DOHH2 (cell line): ENCODE results near the gene RAET1E.

ENCODE experiments used
- H3F3A ChIP-seq: fragments of 200-600 bp; sonication (generic), shearing (Covaris generic); 2 replicates; pipeline ENCODE4 v1.6.0; 2016; ENCODE audit warnings: antibody characterized with exemption, mild to moderate bottlenecking; ENCODE audit not compliant: control insufficient read depth, insufficient read depth
- H3K27ac ChIP-seq: fragments of 200-600 bp; sonication (generic); 2 replicates; pipeline ENCODE4 v1.5.1; 2014; ENCODE audit warnings: low read depth, mild to moderate bottlenecking, low read length, moderate library complexity
- H3K27me3 ChIP-seq: fragments of 200-600 bp; sonication (generic); 2 replicates; pipeline ENCODE4 v1.6.1; 2014; ENCODE audit warnings: mild to moderate bottlenecking, low read length, mixed read lengths; ENCODE audit not compliant: control insufficient read depth
- H3K36me3 ChIP-seq: fragments of 200-600 bp; sonication (generic); 2 replicates; pipeline ENCODE4 v1.6.1; 2014; ENCODE audit warnings: mild to moderate bottlenecking, low read length, moderate library complexity, mixed read lengths; ENCODE audit not compliant: control insufficient read depth
- H3K4me1 ChIP-seq: fragments of 200-600 bp; sonication (generic); 2 replicates; pipeline ENCODE4 v1.6.1; 2014; ENCODE audit warnings: mild to moderate bottlenecking, low read length, mixed read lengths; ENCODE audit not compliant: control insufficient read depth
- H3K4me2 ChIP-seq: fragments of 200-600 bp; sonication (generic); 2 replicates; pipeline ENCODE4 v1.6.0; 2014; ENCODE audit warnings: mild to moderate bottlenecking, low read length, moderate library complexity
- H3K4me3 ChIP-seq: fragments of 200-600 bp; sonication (generic); 2 replicates; pipeline ENCODE4 v1.5.1; 2014; ENCODE audit warnings: mild to moderate bottlenecking, low read length, mixed read lengths
- H3K79me2 ChIP-seq: fragments of 200-600 bp; sonication (generic); 2 replicates; pipeline ENCODE4 v1.6.1; 2014; ENCODE audit warnings: mild to moderate bottlenecking, low read length, mixed read lengths; ENCODE audit not compliant: control insufficient read depth
- H3K9me2 ChIP-seq: fragments of 200-600 bp; sonication (generic); replicated peaks from 2 replicates; pipeline ENCODE4 v1.6.1; 2014; ENCODE audit warnings: mild to moderate bottlenecking, low read length, mixed read lengths; ENCODE audit not compliant: control insufficient read depth
- H3K9me3 ChIP-seq: fragments of 200-600 bp; sonication (generic); 2 replicates; pipeline ENCODE4 v1.6.1; 2014; ENCODE audit warnings: antibody characterized with exemption, low read length, mixed read lengths; ENCODE audit not compliant: control insufficient read depth, insufficient read depth
- H4K20me1 ChIP-seq: fragments of 200-600 bp; sonication (generic); 2 replicates; pipeline ENCODE4 v1.6.0; 2014; ENCODE audit warnings: low read depth, mild to moderate bottlenecking, antibody characterized with exemption, low read length, moderate library complexity; ENCODE audit not compliant: control insufficient read depth, insufficient read depth
- EZH2phosphoT487 ChIP-seq: fragments of 200-600 bp; sonication (generic); IDR thresholded peaks from 2 replicates; pipeline ENCODE4 v1.6.1; 2017; ENCODE audit warnings: borderline replicate concordance, mild to moderate bottlenecking, antibody characterized with exemption, low read length, moderate library complexity, mixed read lengths
- TF ChIP-seq, protein P1 (sequence below): fragments of 200-600 bp; sonication (generic); IDR thresholded peaks from one replicate; pipeline ENCODE4 v1.5.1; 2014; ENCODE audit warnings: antibody characterized with exemption, mild to moderate bottlenecking, low read depth, low read length; ENCODE audit not compliant: poor library complexity, severe bottlenecking

The RAET1E gene

DNA sequence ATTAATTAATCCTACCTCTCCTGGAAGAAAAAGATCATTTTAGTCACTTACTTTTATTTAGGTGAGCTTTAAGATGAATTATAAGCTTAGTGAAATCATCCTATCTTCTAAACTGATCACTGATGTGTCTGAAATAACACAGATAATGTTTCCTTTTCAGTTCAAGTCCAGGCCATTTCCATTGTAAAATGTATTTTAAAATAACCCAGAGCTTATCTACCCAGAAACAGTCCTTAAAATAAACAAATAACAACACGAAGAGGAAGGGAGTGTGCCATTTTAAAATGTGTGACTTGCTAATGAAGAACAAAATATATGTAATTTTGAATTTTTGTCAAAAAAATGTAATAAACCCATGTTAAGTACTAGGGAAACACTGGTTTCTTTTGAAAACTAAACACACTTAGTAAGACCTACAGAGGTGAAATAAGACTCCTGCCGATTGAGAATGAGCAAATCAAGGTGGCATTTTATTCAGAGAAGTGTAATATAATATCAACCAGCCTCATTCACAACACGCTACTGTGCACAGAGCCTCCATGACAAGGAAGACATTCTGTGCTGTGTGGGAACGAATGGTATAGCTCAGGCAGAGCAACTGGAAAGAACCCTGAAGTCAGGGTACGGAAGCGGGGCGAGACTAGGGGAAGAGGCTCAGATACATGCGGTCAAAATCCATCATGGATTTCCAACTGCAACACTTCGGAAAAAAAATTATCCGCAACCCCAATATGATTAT lies 41.5 kb downstream of the RAET1E start:
- Histone ChIP-seq H3K27me3 (peaks cover 7% of the 10 kb centered on the region), H3K4me2 (no peak overlapping the region), H3K4me3 (no peak overlapping the region), H3K36me3 (no peaks in the 10 kb centered on the region), H3F3A (no peaks in the 10 kb centered on the region), H4K20me1 (no peaks in the 10 kb centered on the region; the same call in 1 of the 2 replicates), H3K4me1 (peaks cover 16% of the 10 kb centered on the region), H3K9me3 (no peaks in the 10 kb centered on the region), H3K27ac (no peak overlapping the region), H3K9me2 (no peaks in the 10 kb centered on the region), H3K79me2 (no peaks in the 10 kb centered on the region)
- TF ChIP-seq EZH2phosphoT487 = no peak
- TF ChIP-seq, protein P1, sequence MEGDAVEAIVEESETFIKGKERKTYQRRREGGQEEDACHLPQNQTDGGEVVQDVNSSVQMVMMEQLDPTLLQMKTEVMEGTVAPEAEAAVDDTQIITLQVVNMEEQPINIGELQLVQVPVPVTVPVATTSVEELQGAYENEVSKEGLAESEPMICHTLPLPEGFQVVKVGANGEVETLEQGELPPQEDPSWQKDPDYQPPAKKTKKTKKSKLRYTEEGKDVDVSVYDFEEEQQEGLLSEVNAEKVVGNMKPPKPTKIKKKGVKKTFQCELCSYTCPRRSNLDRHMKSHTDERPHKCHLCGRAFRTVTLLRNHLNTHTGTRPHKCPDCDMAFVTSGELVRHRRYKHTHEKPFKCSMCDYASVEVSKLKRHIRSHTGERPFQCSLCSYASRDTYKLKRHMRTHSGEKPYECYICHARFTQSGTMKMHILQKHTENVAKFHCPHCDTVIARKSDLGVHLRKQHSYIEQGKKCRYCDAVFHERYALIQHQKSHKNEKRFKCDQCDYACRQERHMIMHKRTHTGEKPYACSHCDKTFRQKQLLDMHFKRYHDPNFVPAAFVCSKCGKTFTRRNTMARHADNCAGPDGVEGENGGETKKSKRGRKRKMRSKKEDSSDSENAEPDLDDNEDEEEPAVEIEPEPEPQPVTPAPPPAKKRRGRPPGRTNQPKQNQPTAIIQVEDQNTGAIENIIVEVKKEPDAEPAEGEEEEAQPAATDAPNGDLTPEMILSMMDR = no peak

DNA sequence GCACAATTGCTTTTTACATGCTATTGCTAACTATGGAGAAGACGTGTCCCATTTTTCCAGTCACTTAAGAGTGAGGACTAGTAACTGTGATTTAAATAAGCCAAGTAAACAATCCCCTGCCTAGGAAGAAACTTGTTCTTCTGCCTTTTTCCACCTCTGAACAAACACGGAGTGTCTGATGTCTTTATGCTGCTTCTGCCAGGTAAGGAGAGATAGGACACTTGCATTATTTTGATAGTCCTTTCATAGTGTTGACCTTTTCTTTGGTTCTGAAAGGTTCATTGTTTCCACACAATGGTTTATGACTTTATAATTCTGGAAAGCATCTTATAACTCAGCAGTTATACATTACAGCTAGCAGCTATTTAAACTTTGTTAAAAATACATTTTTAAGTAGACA lies 42.2 kb downstream of the RAET1E start:
- Histone ChIP-seq H3K36me3 (no peaks in the 10 kb centered on the region), H3K4me2 (no peak overlapping the region), H3K9me2 (no peaks in the 10 kb centered on the region), H3K4me3 (no peak overlapping the region), H3F3A (no peaks in the 10 kb centered on the region), H3K27ac (no peak overlapping the region), H4K20me1 (no peaks in the 10 kb centered on the region), H3K79me2 (no peaks in the 10 kb centered on the region), H3K27me3 (peaks cover 2% of the 10 kb centered on the region; the same call in 1 of the 2 replicates), H3K4me1 (peaks cover 17% of the 10 kb centered on the region), H3K9me3 (no peaks in the 10 kb centered on the region)
- TF ChIP-seq EZH2phosphoT487 = no peak
- TF ChIP-seq, protein P1 = no peak

DNA sequence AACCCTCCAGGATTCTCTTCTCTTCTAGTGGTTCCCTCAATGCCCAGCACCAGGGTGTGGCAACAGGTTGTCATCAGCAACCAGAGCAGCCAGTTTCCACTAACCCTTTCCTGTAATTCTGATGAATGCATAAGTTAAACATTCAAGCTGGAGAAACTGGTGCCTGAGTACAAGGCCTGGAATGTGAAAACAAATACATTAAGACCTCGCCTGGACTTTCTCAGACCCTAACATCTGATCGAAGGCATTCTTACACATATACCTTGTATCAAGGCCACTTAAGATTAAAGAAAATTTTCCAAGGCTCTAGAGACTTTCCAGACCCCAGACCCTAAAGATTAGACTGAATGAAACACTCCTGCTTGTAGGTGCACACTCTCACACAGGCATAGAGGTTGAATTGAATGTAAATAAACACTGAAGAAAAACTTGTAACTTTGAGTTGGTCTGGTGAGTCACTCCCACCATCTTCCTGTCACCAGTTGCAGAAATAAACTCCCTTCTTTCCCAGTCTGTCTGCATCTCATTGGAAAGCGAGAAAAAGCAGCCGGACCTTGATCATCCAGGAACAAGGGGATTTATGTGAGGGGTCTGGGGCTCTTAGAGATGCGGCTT lies 42.8 kb downstream of the RAET1E start:
- no peaks in the 10 kb centered on the region for H3K27me3 ChIP-seq
- no peaks in the 10 kb centered on the region for H3K9me2 ChIP-seq
- no peaks in the 10 kb centered on the region for H4K20me1 ChIP-seq
- no peaks in the 10 kb centered on the region for H3K36me3 ChIP-seq
- H3K79me2 ChIP-seq = no peaks in the 10 kb centered on the region
- H3K4me2 ChIP-seq = no peak overlapping the region
- peaks cover 17% of the 10 kb centered on the region for H3K4me1 ChIP-seq
- H3K27ac ChIP-seq = no peak overlapping the region
- H3K4me3 ChIP-seq = no peak overlapping the region
- H3F3A ChIP-seq = no peaks in the 10 kb centered on the region
- TF ChIP-seq, protein P1 = no peak
- TF ChIP-seq EZH2phosphoT487 = no peak
- H3K9me3 ChIP-seq = no peaks in the 10 kb centered on the region
